Hematopoietic multipotent progenitor cell treated with erythropoietin and hydrocortisone succinate and interleukin-3 and kit ligand, for 6 days (in vitro differentiated cells): ENCODE results near the gene CTAGE9.

Source experiments
- DNase-seq: peaks from one replicate; pipeline ENCODE4 v3.0.0-alpha.2; 2015

The CTAGE9 gene

DNA sequence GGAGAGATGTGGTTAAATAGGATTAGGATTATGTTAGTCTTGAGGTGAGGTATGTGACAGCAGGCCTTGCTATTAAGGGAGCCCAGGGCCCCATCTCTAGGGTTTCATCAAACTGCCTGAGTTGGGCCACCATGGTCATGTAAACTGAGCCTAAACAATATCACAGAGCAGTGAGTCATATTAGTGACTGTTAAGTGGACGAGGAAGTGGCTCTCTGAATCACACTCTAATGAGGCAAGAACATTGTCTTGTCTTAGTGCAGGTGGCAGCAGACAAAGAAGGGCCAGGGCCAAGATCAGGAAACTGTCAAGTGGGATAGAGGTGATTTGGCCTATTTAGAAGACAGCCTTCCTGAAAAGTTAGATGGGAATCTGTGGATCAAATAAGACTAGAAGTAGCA is 50.6 kb downstream of the CTAGE9 start:
- DNase-seq = peak; percentile 39
